HepG2 (cell line): ENCODE measurements around the gene CLEC4M. TPM values are rescaled to one million over a fixed set of nuclear protein-coding genes. Genes with fewer than 3 reads are reported as not detected.

Source experiments
- ATAC-seq: fragments of 200-7000 bp; cut with Tn5 transposase; 3 replicates; pipeline ENCODE4 v1.9.1; 2020; ENCODE audit warnings: mild to moderate bottlenecking, moderate library complexity
- BruUV-seq: library from RNA; stranded (reverse); fragments of 400-500 nt; replicated peaks from 2 replicates; lab custom pipeline; 2021; lab: Mats Ljungman, UMichigan
- CTCF ChIA-PET: fragments of 300-600 bp; formaldehyde crosslinking; extraction: SDS; loops from one replicate; lab custom pipeline; 2021; ENCODE audit warnings: low total read pairs, inconsistent platforms, low intra/inter-chr PET ratio; lab: Yijun Ruan, JAX
- POLR2A ChIA-PET: fragments of 350-600 bp; sonication (Branson Sonifier 250); formaldehyde crosslinking; loops from one replicate; lab custom pipeline; 2020; ENCODE audit warnings: antibody characterized with exemption, inconsistent platforms; lab: Yijun Ruan, JAX
- DNase-seq: peaks from one replicate; pipeline ENCODE4 v3.0.0-alpha.2; 2015; ENCODE audit warnings: low spot score
- FAIRE-seq: peaks from 3 replicates; lab custom pipeline; 2011; peaks lifted over from hg19 to GRCh38; lab: Jason Lieb, UNC
- H2AFZ ChIP-seq: one replicate; pipeline ENCODE4 v1.6.1; 2011; ENCODE audit warnings: low read length, inconsistent platforms
- H3K27ac ChIP-seq: fragments of 300-600 bp; 3 replicates; pipeline ENCODE4 v1.8.0; 2011; ENCODE audit warnings: mixed run types, mild to moderate bottlenecking, mixed read lengths, low read length, inconsistent platforms; ENCODE audit not compliant: insufficient read depth; ENCODE audit errors: extremely low read length
- H3K27me3 ChIP-seq, 2 experiments: fragments of 200-600 bp in 1 of 2; 2 replicates in 1 of 2; 3 replicates in 1 of 2; pipeline versions ENCODE4 v1.6.0 to v1.8.0; 2011; ENCODE audit warnings: low read length in 2 of 2, mild to moderate bottlenecking in 2 of 2, moderate library complexity in 2 of 2, inconsistent platforms in 1 of 2; ENCODE audit not compliant: insufficient read depth in 2 of 2, control insufficient read depth in 1 of 2
- H3K36me3 ChIP-seq, 2 experiments: fragments of 200-600 bp in 1 of 2; replicated peaks in 1 of 2; 2 replicates in 1 of 2; 3 replicates in 1 of 2; pipeline versions ENCODE4 v1.5.1 to v1.8.0; 2011; ENCODE audit warnings: low read length in 2 of 2, inconsistent platforms in 1 of 2; ENCODE audit not compliant: insufficient read depth in 2 of 2, control insufficient read depth in 1 of 2
- H3K4me1 ChIP-seq: 2 replicates; pipeline ENCODE4 v1.5.1; 2012; ENCODE audit warnings: low read length, inconsistent platforms; ENCODE audit not compliant: insufficient read depth
- H3K4me2 ChIP-seq: 2 replicates; pipeline ENCODE4 v1.6.0; 2011; ENCODE audit warnings: low read depth, low read length, inconsistent platforms
- H3K4me3 ChIP-seq, 3 experiments: fragments of 200-600 bp in 1 of 3; sonication (generic), shearing (Covaris generic) in 1 of 3; replicated peaks in 1 of 3; 2 replicates each; pipeline ENCODE4 v1.5.1; 2011 to 2016; ENCODE audit warnings: low read length in 3 of 3, inconsistent platforms in 2 of 3, low read depth in 2 of 3, mild to moderate bottlenecking in 2 of 3, control low read depth in 1 of 3, mixed read lengths in 1 of 3; ENCODE audit not compliant: insufficient read depth in 1 of 3
- H3K79me2 ChIP-seq: one replicate; pipeline ENCODE4 v1.6.1; 2011; ENCODE audit warnings: low read length, inconsistent platforms; ENCODE audit not compliant: insufficient read depth
- H3K9ac ChIP-seq: 2 replicates; pipeline ENCODE4 v1.6.0; 2011; ENCODE audit warnings: mild to moderate bottlenecking, low read depth, low read length, inconsistent platforms; ENCODE audit not compliant: insufficient read depth
- H3K9me3 ChIP-seq: 2 replicates; pipeline ENCODE4 v1.5.1; 2012; ENCODE audit warnings: mild to moderate bottlenecking, low read length
- H4K20me1 ChIP-seq: 2 replicates; pipeline ENCODE4 v1.6.0; 2011; ENCODE audit warnings: inconsistent platforms, mild to moderate bottlenecking, low read length, moderate library complexity; ENCODE audit not compliant: insufficient read depth
- DMAP1 ChIP-seq: IDR thresholded peaks from 2 replicates; pipeline ENCODE4 v1.6.1; 2016
- FOXO1 ChIP-seq: sonication (generic); formaldehyde crosslinking; IDR thresholded peaks from 2 replicates; pipeline ENCODE4 v1.4.0; 2020; ENCODE audit warnings: missing genetic modification reagents
- HIC2 ChIP-seq: sonication (generic); formaldehyde crosslinking; IDR thresholded peaks from 2 replicates; pipeline ENCODE4 v1.9.0; 2022; ENCODE audit warnings: low read depth, missing genetic modification reagents
- JUND ChIP-seq: sonication (generic); formaldehyde crosslinking; IDR thresholded peaks from 2 replicates; pipeline ENCODE4 v1.8.0; 2022; ENCODE audit warnings: mild to moderate bottlenecking, missing genetic modification reagents
- LCORL ChIP-seq, 2 experiments: fragments of 450-650 bp in 1 of 2; sonication (generic) in 1 of 2; formaldehyde crosslinking in 1 of 2; IDR thresholded peaks; 2 replicates each; pipeline versions ENCODE4 v1.5.0 to v1.6.1; 2017 to 2020; ENCODE audit warnings: antibody characterized with exemption in 1 of 2, missing genetic modification reagents in 1 of 2
- MED1 ChIP-seq: sonication (generic); formaldehyde crosslinking; IDR thresholded peaks from 2 replicates; pipeline ENCODE4 v1.4.0; 2020; ENCODE audit warnings: missing genetic modification reagents
- POGZ ChIP-seq: sonication (generic); formaldehyde crosslinking; IDR thresholded peaks from 2 replicates; pipeline ENCODE4 v1.4.0; 2020; ENCODE audit warnings: mild to moderate bottlenecking, missing genetic modification reagents
- RBM39 ChIP-seq: fragments of 200-400 bp; formaldehyde crosslinking; IDR thresholded peaks from one replicate; pipeline ENCODE4 v1.6.1; 2018; ENCODE audit warnings: antibody characterized with exemption, mild to moderate bottlenecking, low read depth, low read length; ENCODE audit not compliant: poor library complexity, severe bottlenecking
- TEAD2 ChIP-seq: sonication (generic); formaldehyde crosslinking; IDR thresholded peaks from 2 replicates; pipeline ENCODE4 v1.9.0; 2021; ENCODE audit warnings: missing genetic modification reagents
- TGIF2 ChIP-seq: IDR thresholded peaks from 2 replicates; pipeline ENCODE4 v1.6.1; 2016; ENCODE audit warnings: control low read depth, missing compliant biosample characterization
- YEATS2 ChIP-seq: sonication (generic); formaldehyde crosslinking; IDR thresholded peaks from 2 replicates; pipeline ENCODE4 v1.4.0; 2020; ENCODE audit warnings: missing genetic modification reagents, borderline replicate concordance
- YEATS4 ChIP-seq: sonication (generic); formaldehyde crosslinking; IDR thresholded peaks from 2 replicates; pipeline ENCODE4 v1.4.0; 2020; ENCODE audit warnings: missing genetic modification reagents, borderline replicate concordance
- ZBTB21 ChIP-seq: sonication (generic); formaldehyde crosslinking; IDR thresholded peaks from 2 replicates; pipeline ENCODE4 v1.4.0; 2020; ENCODE audit warnings: missing genetic modification reagents
- ZNF710 ChIP-seq: sonication (generic); formaldehyde crosslinking; IDR thresholded peaks from 2 replicates; pipeline ENCODE4 v1.5.0; 2020; ENCODE audit warnings: mild to moderate bottlenecking, missing genetic modification reagents, borderline replicate concordance
- ZNF766 ChIP-seq: sonication (generic); formaldehyde crosslinking; IDR thresholded peaks from 2 replicates; pipeline ENCODE4 v1.5.0; 2020; ENCODE audit warnings: missing genetic modification reagents, borderline replicate concordance
- WGBS: methylation state at CpG from one replicate; pipeline ENCODE4 v1.1.6; 2017; ENCODE audit warnings: low lambda C conversion rate; 5-methylcytosine and 5-hydroxymethylcytosine counted together
- in situ Hi-C: cut with HindIII; loops from 2 replicates; pipeline ENCODE4 v1.10.0; 2017; ENCODE audit warnings: low pct_unique_long_range_greater_than_20kb; ENCODE audit not compliant: extremely low pct_ligation_motif_present
- intact Hi-C: fragments of 100-400 bp; cut with micrococcal nuclease; formaldehyde crosslinking; loops from one replicate; pipeline ENCODE4 v1.10.0; 2022; ENCODE audit not compliant: unreplicated experiment
- polyA plus RNA-seq, 8 experiments: library from polyadenylated mRNA; depleted of rRNA in 3 of 8; stranded (reverse) in 7 of 8; unstranded in 1 of 8; fragments of >200 nt; fragmentation: Illumina TruSeq in 4 of 8; extraction: Trizol in 4 of 8; gene quantifications; 2 replicates each; pipeline versions ENCODE4 v1.2.1 to v1.2.3, GENCODE V29; 2011 to 2016; ENCODE audit warnings: low read depth in 4 of 8, missing spikeins in 1 of 8, mixed read lengths in 1 of 8; ENCODE audit not compliant: insufficient read depth in 1 of 8
- total RNA-seq, 5 experiments: library from RNA; depleted of rRNA; stranded (reverse); fragments of >200 nt; fragmentation: Illumina TruSeq; extraction: Trizol; gene quantifications; 2 replicates each; pipeline ENCODE4 v1.2.3, GENCODE V29; 2016; ENCODE audit warnings: low read depth in 1 of 5
- TF ChIP-seq, protein P1 (sequence below): sonication (generic); formaldehyde crosslinking; IDR thresholded peaks from 2 replicates; pipeline ENCODE4 v1.4.0; 2020; ENCODE audit warnings: missing genetic modification reagents
- TF ChIP-seq, protein P2 (sequence below), 2 experiments: sonication (generic) in 1 of 2; formaldehyde crosslinking in 1 of 2; IDR thresholded peaks; 2 replicates each; pipeline versions ENCODE4 v1.4.0 to v1.6.1; 2018 to 2020; ENCODE audit warnings: missing genetic modification reagents in 2 of 2, borderline replicate concordance in 1 of 2, low read depth in 1 of 2, mild to moderate bottlenecking in 1 of 2, missing biosample characterization in 1 of 2
- TF ChIP-seq, protein P3 (sequence below): sonication (generic); formaldehyde crosslinking; IDR thresholded peaks from 2 replicates; pipeline ENCODE4 v1.8.1; 2023; ENCODE audit warnings: missing genetic modification reagents, mild to moderate bottlenecking, borderline replicate concordance

Gene CLEC4M
- total and polyA plus RNA-seq, 2 of the 13 experiments (the other 11 are each of a cell fraction or from before 2014, with no cell fraction given): not detected

- in situ Hi-C loops (no loop called here), intact Hi-C loops (no loop called here)
- Histone ChIP-seq H3K36me3 (no peaks in the 10 kb centered on the region), H3K4me3 (no peak overlapping the region), H2AFZ (no peak overlapping the region), H3K9me3 (peaks cover 44% of the 10 kb centered on the region), H3K9ac (no peak overlapping the region), H3K27ac (no peak overlapping the region), H3K4me2 (no peak overlapping the region), H3K27me3 (peaks cover 0 to 4% of the 10 kb centered on the region in 2 experiments; a peak in 1 of 5 replicates), H3K4me1 (no peaks in the 10 kb centered on the region), H4K20me1 (no peaks in the 10 kb centered on the region), H3K79me2 (no peaks in the 10 kb centered on the region)
- POLR2A ChIA-PET: no interaction called here
- CTCF ChIA-PET: no interaction called here
- no peak for ATAC-seq
- BruUV-seq: no TSS peak
- whole genome bisulfite sequencing: 3% methylated on average over 4 of the region's 4 CpGs
- no peak for FAIRE-seq
- no peak for DNase-seq
- no peak for TF ChIP-seq ZBTB21 (CRISPR knock-in tag)
- TF ChIP-seq, protein P1, sequence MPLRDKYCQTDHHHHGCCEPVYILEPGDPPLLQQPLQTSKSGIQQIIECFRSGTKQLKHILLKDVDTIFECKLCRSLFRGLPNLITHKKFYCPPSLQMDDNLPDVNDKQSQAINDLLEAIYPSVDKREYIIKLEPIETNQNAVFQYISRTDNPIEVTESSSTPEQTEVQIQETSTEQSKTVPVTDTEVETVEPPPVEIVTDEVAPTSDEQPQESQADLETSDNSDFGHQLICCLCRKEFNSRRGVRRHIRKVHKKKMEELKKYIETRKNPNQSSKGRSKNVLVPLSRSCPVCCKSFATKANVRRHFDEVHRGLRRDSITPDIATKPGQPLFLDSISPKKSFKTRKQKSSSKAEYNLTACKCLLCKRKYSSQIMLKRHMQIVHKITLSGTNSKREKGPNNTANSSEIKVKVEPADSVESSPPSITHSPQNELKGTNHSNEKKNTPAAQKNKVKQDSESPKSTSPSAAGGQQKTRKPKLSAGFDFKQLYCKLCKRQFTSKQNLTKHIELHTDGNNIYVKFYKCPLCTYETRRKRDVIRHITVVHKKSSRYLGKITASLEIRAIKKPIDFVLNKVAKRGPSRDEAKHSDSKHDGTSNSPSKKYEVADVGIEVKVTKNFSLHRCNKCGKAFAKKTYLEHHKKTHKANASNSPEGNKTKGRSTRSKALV (CRISPR knock-in tag): no peak
- TF ChIP-seq ZNF710 (CRISPR knock-in tag): no peak
- TF ChIP-seq YEATS4 (CRISPR knock-in tag): no peak
- TF ChIP-seq JUND: no peak
- no peak for TF ChIP-seq MED1 (CRISPR knock-in tag)
- no peak for TF ChIP-seq LCORL (IDR thresholded peaks at IDR 0.05)
- TF ChIP-seq LCORL (CRISPR knock-in tag; IDR thresholded peaks at IDR 0.05): no peak
- no peak for TF ChIP-seq TEAD2 (CRISPR knock-in tag)
- no peak for TF ChIP-seq POGZ
- TF ChIP-seq, protein P2, sequence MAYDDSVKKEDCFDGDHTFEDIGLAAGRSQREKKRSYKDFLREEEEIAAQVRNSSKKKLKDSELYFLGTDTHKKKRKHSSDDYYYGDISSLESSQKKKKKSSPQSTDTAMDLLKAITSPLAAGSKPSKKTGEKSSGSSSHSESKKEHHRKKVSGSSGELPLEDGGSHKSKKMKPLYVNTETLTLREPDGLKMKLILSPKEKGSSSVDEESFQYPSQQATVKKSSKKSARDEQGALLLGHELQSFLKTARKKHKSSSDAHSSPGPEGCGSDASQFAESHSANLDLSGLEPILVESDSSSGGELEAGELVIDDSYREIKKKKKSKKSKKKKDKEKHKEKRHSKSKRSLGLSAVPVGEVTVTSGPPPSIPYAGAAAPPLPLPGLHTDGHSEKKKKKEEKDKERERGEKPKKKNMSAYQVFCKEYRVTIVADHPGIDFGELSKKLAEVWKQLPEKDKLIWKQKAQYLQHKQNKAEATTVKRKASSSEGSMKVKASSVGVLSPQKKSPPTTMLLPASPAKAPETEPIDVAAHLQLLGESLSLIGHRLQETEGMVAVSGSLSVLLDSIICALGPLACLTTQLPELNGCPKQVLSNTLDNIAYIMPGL (CRISPR knock-in tag; IDR thresholded peaks at IDR 0.05; ENCODE audit: borderline replicate concordance in 1 of 2, low read depth in 1 of 2): no peak
- TF ChIP-seq TGIF2: no peak
- no peak for TF ChIP-seq DMAP1 (CRISPR knock-in tag)
- no peak for TF ChIP-seq RBM39
- no peak for TF ChIP-seq FOXO1
- TF ChIP-seq ZNF766: no peak
- TF ChIP-seq YEATS2 (CRISPR knock-in tag): no peak
- TF ChIP-seq, protein P3, sequence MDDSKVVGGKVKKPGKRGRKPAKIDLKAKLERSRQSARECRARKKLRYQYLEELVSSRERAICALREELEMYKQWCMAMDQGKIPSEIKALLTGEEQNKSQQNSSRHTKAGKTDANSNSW: no peak
- TF ChIP-seq HIC2 (CRISPR knock-in tag): no peak
Measured at GRCh38 chr19:7756258-7756657, 6.8 kb upstream of the CLEC4M start.
